ENCODE data around the gene DST.

Gene DST

GRCh38 chr6:56477241-56477640 is 165.4 kb downstream of the DST start:
- Histone ChIP-seq H4K20me1 (no peaks in the 10 kb centered on the region), H3K36me3 (peaks cover 38 to 97% (median 66%) of the 10 kb centered on the region in 11 experiments), H3K4me1 (no peaks in the 10 kb centered on the region), H3K9ac (no peak overlapping the region), H3K9me3 (replicated peaks in 1 of 11) (peaks cover 0 to 11% (median 7%) of the 10 kb centered on the region in 11 experiments; a peak in 14 of 22 replicates), H3K27me3 (no peaks in the 10 kb centered on the region), H3K4me3 (no peak overlapping the region), H3K27ac (no peak overlapping the region), H3K4me2 (no peak overlapping the region)
- TF ChIP-seq Cebpa-rat (IDR thresholded peaks at IDR 0.05), result no peak

GRCh38 chr6:56475736-56476457 is 166.8 kb downstream of the DST start:
- Histone ChIP-seq H3K36me3 (peaks cover 40 to 97% (median 68%) of the 10 kb centered on the region in 11 experiments), H3K4me2 (no peak overlapping the region), H4K20me1 (no peaks in the 10 kb centered on the region), H3K4me1 (no peaks in the 10 kb centered on the region), H3K9me3 (replicated peaks in 1 of 11) (peaks cover 0 to 11% (median 7%) of the 10 kb centered on the region in 11 experiments; a peak in 14 of 22 replicates), H3K27me3 (no peaks in the 10 kb centered on the region), H3K9ac (no peak overlapping the region), H3K4me3 (no peak overlapping the region), H3K27ac (no peak overlapping the region)
- no peak for TF ChIP-seq Cebpa-rat (IDR thresholded peaks at IDR 0.05)

GRCh38 chr6:56474532-56474931 is 168.2 kb downstream of the DST start:
- no peak overlapping the region for H3K4me2 ChIP-seq
- no peaks in the 10 kb centered on the region for H4K20me1 ChIP-seq
- no peaks in the 10 kb centered on the region for H3K4me1 ChIP-seq
- no peak overlapping the region for H3K9ac ChIP-seq
- no peak overlapping the region for H3K27ac ChIP-seq
- no peaks in the 10 kb centered on the region for H3K27me3 ChIP-seq
- TF ChIP-seq Cebpa-rat (IDR thresholded peaks at IDR 0.05), result no peak
- H3K9me3 ChIP-seq (replicated peaks in 1 of 11), result peaks cover 0 to 8% (median 4%) of the 10 kb centered on the region in 11 experiments; a peak in 14 of 22 replicates
- peaks cover 31 to 97% (median 67%) of the 10 kb centered on the region in 11 experiments for H3K36me3 ChIP-seq
- no peak overlapping the region for H3K4me3 ChIP-seq

- Histone ChIP-seq H3K27ac (no peak overlapping the region), H3K4me2 (no peak overlapping the region), H4K20me1 (no peaks in the 10 kb centered on the region), H3K36me3 (peaks cover 42 to 86% (median 54%) of the 10 kb centered on the region in 11 experiments), H3K9ac (no peak overlapping the region), H3K27me3 (no peaks in the 10 kb centered on the region), H3K9me3 (replicated peaks in 1 of 11) (no peaks in the 10 kb centered on the region), H3K4me1 (no peaks in the 10 kb centered on the region), H3K4me3 (no peak overlapping the region)
- no peak for TF ChIP-seq Cebpa-rat (IDR thresholded peaks at IDR 0.05)
Measured at GRCh38 chr6:56463443-56463842, 179.2 kb downstream of the DST start.

- Histone ChIP-seq H3K9ac (no peak overlapping the region), H3K4me1 (no peaks in the 10 kb centered on the region), H3K36me3 (peaks cover 35 to 89% (median 45%) of the 10 kb centered on the region in 11 experiments), H3K4me3 (no peak overlapping the region), H3K27ac (no peak overlapping the region), H4K20me1 (no peaks in the 10 kb centered on the region), H3K4me2 (no peak overlapping the region), H3K9me3 (replicated peaks in 1 of 11) (no peaks in the 10 kb centered on the region), H3K27me3 (no peaks in the 10 kb centered on the region)
- TF ChIP-seq Cebpa-rat (IDR thresholded peaks at IDR 0.05), result no peak
Measured at GRCh38 chr6:56459030-56459805, 183.5 kb downstream of the DST start.

GRCh38 chr6:56458324-56458884 is 184.3 kb downstream of the DST start:
- no peaks in the 10 kb centered on the region for H3K27me3 ChIP-seq
- no peak for TF ChIP-seq Cebpa-rat (IDR thresholded peaks at IDR 0.05)
- no peak overlapping the region for H3K9ac ChIP-seq
- no peaks in the 10 kb centered on the region for H3K4me1 ChIP-seq
- no peaks in the 10 kb centered on the region for H4K20me1 ChIP-seq
- H3K4me3 ChIP-seq, result no peak overlapping the region
- no peak overlapping the region for H3K27ac ChIP-seq
- peaks cover 30 to 81% (median 37%) of the 10 kb centered on the region in 11 experiments for H3K36me3 ChIP-seq
- H3K9me3 ChIP-seq (replicated peaks in 1 of 11), result no peaks in the 10 kb centered on the region
- no peak overlapping the region for H3K4me2 ChIP-seq

- H3K4me3 ChIP-seq, result no peak overlapping the region
- no peak overlapping the region for H3K4me2 ChIP-seq
- TF ChIP-seq Cebpa-rat (IDR thresholded peaks at IDR 0.05), result no peak
- H3K9me3 ChIP-seq (replicated peaks in 1 of 11), result no peaks in the 10 kb centered on the region
- H3K36me3 ChIP-seq, result peaks cover 22 to 65% (median 26%) of the 10 kb centered on the region in 11 experiments
- no peaks in the 10 kb centered on the region for H3K4me1 ChIP-seq
- H4K20me1 ChIP-seq, result no peaks in the 10 kb centered on the region
- no peak overlapping the region for H3K27ac ChIP-seq
- no peak overlapping the region for H3K9ac ChIP-seq
- no peaks in the 10 kb centered on the region for H3K27me3 ChIP-seq
Measured at GRCh38 chr6:56456785-56457184, 185.9 kb downstream of the DST start.

- Histone ChIP-seq H3K4me3 (no peak overlapping the region), H3K4me1 (no peaks in the 10 kb centered on the region), H3K27ac (no peak overlapping the region), H3K36me3 (peaks cover 0 to 16% (median 0%) of the 10 kb centered on the region in 11 experiments; a peak in 2 of 22 replicates), H3K4me2 (no peak overlapping the region), H3K9me3 (replicated peaks in 1 of 11) (no peaks in the 10 kb centered on the region), H4K20me1 (no peaks in the 10 kb centered on the region), H3K27me3 (no peaks in the 10 kb centered on the region), H3K9ac (no peak overlapping the region)
- no peak for TF ChIP-seq Cebpa-rat (IDR thresholded peaks at IDR 0.05)
Measured at GRCh38 chr6:56450882-56451739, 191.6 kb downstream of the DST start.

- no peak overlapping the region for H3K4me3 ChIP-seq
- H3K4me1 ChIP-seq, result no peaks in the 10 kb centered on the region
- no peak overlapping the region for H3K9ac ChIP-seq
- H3K36me3 ChIP-seq, result peaks cover 0 to 11% (median 0%) of the 10 kb centered on the region in 11 experiments; a peak in 2 of 22 replicates
- no peak overlapping the region for H3K27ac ChIP-seq
- H3K9me3 ChIP-seq (replicated peaks in 1 of 11), result no peaks in the 10 kb centered on the region
- H4K20me1 ChIP-seq, result no peaks in the 10 kb centered on the region
- no peaks in the 10 kb centered on the region for H3K27me3 ChIP-seq
- no peak overlapping the region for H3K4me2 ChIP-seq
- no peak for TF ChIP-seq Cebpa-rat (IDR thresholded peaks at IDR 0.05)
Measured at GRCh38 chr6:56450376-56450775, 192.3 kb downstream of the DST start.

All from BLaER1 treated with 17β-estradiol and CSF1 and Interleukin-3, amounts not matched to agents 10 nM and 100 nM (cell line).